H9 (cell line): ENCODE results near the gene STPG1. TPM values are rescaled to one million over a fixed set of nuclear protein-coding genes. Genes with fewer than 3 reads are reported as not detected.
A peak's percentile ranks its signal among the peaks of the same experiment; 100 is the strongest.

Experiments
- DNase-seq: peaks from one replicate; pipeline ENCODE4 v3.0.0-alpha.2; 2017
- H2AFZ ChIP-seq: one replicate; pipeline ENCODE4 v1.6.1; 2013; ENCODE audit warnings: mild to moderate bottlenecking, low read length, control low read depth, moderate library complexity
- H2AK5ac ChIP-seq: 2 replicates; pipeline ENCODE4 v1.6.1; 2013; ENCODE audit warnings: low read length, control low read depth, mixed read lengths; ENCODE audit not compliant: insufficient read length
- H2BK120ac ChIP-seq: one replicate; pipeline ENCODE4 v1.6.1; 2013; ENCODE audit warnings: low read depth, mild to moderate bottlenecking, low read length, control low read depth, inconsistent platforms; ENCODE audit not compliant: poor library complexity, severe bottlenecking
- H2BK12ac ChIP-seq: 2 replicates; pipeline ENCODE4 v1.6.1; 2013; ENCODE audit warnings: low read length, control low read depth, mixed read lengths, low read depth; ENCODE audit not compliant: insufficient read length
- H2BK15ac ChIP-seq: 2 replicates; pipeline ENCODE4 v1.6.1; 2013; ENCODE audit warnings: low read depth, low read length, control low read depth
- H2BK20ac ChIP-seq: one replicate; pipeline ENCODE4 v1.6.1; 2013; ENCODE audit warnings: low read depth, mild to moderate bottlenecking, low read length, control low read depth, inconsistent platforms; ENCODE audit not compliant: poor library complexity, severe bottlenecking
- H2BK5ac ChIP-seq: 2 replicates; pipeline ENCODE4 v1.6.1; 2013; ENCODE audit warnings: low read length, control low read depth, mixed read lengths; ENCODE audit not compliant: insufficient read length
- H3K14ac ChIP-seq: 2 replicates; pipeline ENCODE4 v1.6.1; 2013; ENCODE audit warnings: low read length, control low read depth; ENCODE audit not compliant: insufficient read depth
- H3K18ac ChIP-seq: 2 replicates; pipeline ENCODE4 v1.6.1; 2013; ENCODE audit warnings: low read depth, mild to moderate bottlenecking, mixed read lengths, low read length, control low read depth; ENCODE audit not compliant: insufficient read length
- H3K23ac ChIP-seq: 2 replicates; pipeline ENCODE4 v1.6.1; 2013; ENCODE audit warnings: low read length, control low read depth, mixed read lengths, low read depth; ENCODE audit not compliant: insufficient read length
- H3K23me2 ChIP-seq: 2 replicates; pipeline ENCODE4 v1.6.1; 2013; ENCODE audit warnings: low read depth, mild to moderate bottlenecking, mixed read lengths, low read length, control low read depth; ENCODE audit not compliant: insufficient read length, poor library complexity, severe bottlenecking
- H3K27ac ChIP-seq: 2 replicates; pipeline ENCODE4 v1.5.1; 2013; ENCODE audit warnings: low read length, control low read depth, mixed read lengths, low read depth; ENCODE audit not compliant: insufficient read length
- H3K27me3 ChIP-seq: 2 replicates; pipeline ENCODE4 v1.6.1; 2013; ENCODE audit warnings: low read length, control low read depth, inconsistent platforms; ENCODE audit not compliant: insufficient read depth
- H3K4ac ChIP-seq: 2 replicates; pipeline ENCODE4 v1.6.1; 2013; ENCODE audit warnings: low read depth, mild to moderate bottlenecking, control low read depth, inconsistent platforms, low read length, moderate library complexity
- H3K4me1 ChIP-seq: 2 replicates; pipeline ENCODE4 v1.6.1; 2013; ENCODE audit warnings: low read length, control low read depth, inconsistent platforms; ENCODE audit not compliant: insufficient read depth
- H3K4me2 ChIP-seq: 2 replicates; pipeline ENCODE4 v1.6.1; 2013; ENCODE audit warnings: low read length, control low read depth, mixed read lengths; ENCODE audit not compliant: insufficient read length, insufficient read depth
- H3K56ac ChIP-seq: 2 replicates; pipeline ENCODE4 v1.6.1; 2013; ENCODE audit warnings: low read depth, mild to moderate bottlenecking, mixed read lengths, low read length, control low read depth; ENCODE audit not compliant: insufficient read length
- H3K79me1 ChIP-seq: 2 replicates; pipeline ENCODE4 v1.6.1; 2013; ENCODE audit warnings: low read depth, mild to moderate bottlenecking, moderate library complexity, low read length, control low read depth, inconsistent platforms; ENCODE audit not compliant: insufficient read depth, poor library complexity, severe bottlenecking
- H3K79me2 ChIP-seq: 2 replicates; pipeline ENCODE4 v1.6.1; 2013; ENCODE audit warnings: low read length, control low read depth, inconsistent platforms; ENCODE audit not compliant: insufficient read depth
- H3K9ac ChIP-seq: 2 replicates; pipeline ENCODE4 v1.6.1; 2013; ENCODE audit warnings: low read length, control low read depth, mixed read lengths; ENCODE audit not compliant: insufficient read length; ENCODE audit errors: extremely low read depth
- H3K9me3 ChIP-seq: one replicate; pipeline ENCODE4 v1.6.1; 2013; ENCODE audit warnings: low read depth, low read length, inconsistent platforms; ENCODE audit not compliant: control insufficient read depth
- H3T11ph ChIP-seq: one replicate; pipeline ENCODE4 v1.6.1; 2013; ENCODE audit warnings: mild to moderate bottlenecking, low read length, control low read depth, inconsistent platforms
- H4K20me1 ChIP-seq: one replicate; pipeline ENCODE4 v1.6.1; 2013; ENCODE audit not compliant: control insufficient read depth, insufficient read length, insufficient read depth
- H4K5ac ChIP-seq: 2 replicates; pipeline ENCODE4 v1.6.1; 2013; ENCODE audit warnings: low read depth, mild to moderate bottlenecking, mixed read lengths, low read length, control low read depth; ENCODE audit not compliant: insufficient read length
- H4K8ac ChIP-seq: replicated peaks from 2 replicates; pipeline ENCODE4 v1.6.1; 2013; ENCODE audit warnings: low read length, control low read depth, mixed read lengths, low read depth; ENCODE audit not compliant: insufficient read length
- H4K91ac ChIP-seq: 2 replicates; pipeline ENCODE4 v1.6.1; 2013; ENCODE audit warnings: low read depth, mild to moderate bottlenecking, moderate library complexity, mixed read lengths, low read length, control low read depth; ENCODE audit not compliant: insufficient read length
- H3K27ac Mint-ChIP-seq, 3 experiments: 2 replicates in 2 of 3; 3 replicates in 1 of 3; pipeline ENCODE4 v1.8.0; 2020 to 2021; ENCODE audit warnings: mixed read lengths in 3 of 3, mild to moderate bottlenecking in 1 of 3, moderate library complexity in 1 of 3
- H3K27me3 Mint-ChIP-seq: 2 replicates; pipeline ENCODE4 v1.8.0; 2021; ENCODE audit warnings: low read depth, mild to moderate bottlenecking, moderate library complexity, mixed read lengths
- H3K36me3 Mint-ChIP-seq, 3 experiments: 2 replicates in 2 of 3; 3 replicates in 1 of 3; pipeline ENCODE4 v1.8.0; 2020 to 2021; ENCODE audit warnings: low read depth in 3 of 3, mixed read lengths in 3 of 3; ENCODE audit not compliant: insufficient read depth in 1 of 3
- H3K4me1 Mint-ChIP-seq, 2 experiments: 2 replicates each; pipeline ENCODE4 v1.8.0; 2020; ENCODE audit warnings: mixed read lengths in 2 of 2
- H3K4me3 Mint-ChIP-seq, 2 experiments: 2 replicates in 1 of 2; 3 replicates in 1 of 2; pipeline ENCODE4 v1.8.0; 2020 to 2021; ENCODE audit warnings: mild to moderate bottlenecking in 2 of 2, mixed read lengths in 2 of 2, moderate library complexity in 1 of 2
- H3K9me3 Mint-ChIP-seq, 2 experiments: 2 replicates in 1 of 2; 3 replicates in 1 of 2; pipeline ENCODE4 v1.8.0; 2020; ENCODE audit warnings: mild to moderate bottlenecking in 2 of 2, mixed read lengths in 2 of 2, moderate library complexity in 1 of 2
- WGBS: extraction: QIAGEN DNeasy Blood & Tissue Kit; methylation state at CpG from one replicate; pipeline ENCODE4 v1.1.7; 2013; ENCODE audit warnings: missing lambda C conversion rate, low lambda C conversion rate, mixed read lengths; ENCODE audit not compliant: insufficient read length; ENCODE audit errors: extremely low coverage; 5-methylcytosine and 5-hydroxymethylcytosine counted together
- total RNA-seq: library from RNA; stranded (reverse); gene quantifications from 2 replicates; pipeline ENCODE4 v1.2.1, GENCODE V29; 2021
- TF ChIP-seq, protein P1 (sequence below): fragments of 200-600 bp; sonication (generic); conservative IDR thresholded peaks from 3 replicates; pipeline ENCODE4 v1.8.0; 2021; ENCODE audit warnings: antibody characterized with exemption, mild to moderate bottlenecking

STPG1 gene
- total RNA-seq, 1 experiment from 2014 or later = 8.3 TPM

DNA sequence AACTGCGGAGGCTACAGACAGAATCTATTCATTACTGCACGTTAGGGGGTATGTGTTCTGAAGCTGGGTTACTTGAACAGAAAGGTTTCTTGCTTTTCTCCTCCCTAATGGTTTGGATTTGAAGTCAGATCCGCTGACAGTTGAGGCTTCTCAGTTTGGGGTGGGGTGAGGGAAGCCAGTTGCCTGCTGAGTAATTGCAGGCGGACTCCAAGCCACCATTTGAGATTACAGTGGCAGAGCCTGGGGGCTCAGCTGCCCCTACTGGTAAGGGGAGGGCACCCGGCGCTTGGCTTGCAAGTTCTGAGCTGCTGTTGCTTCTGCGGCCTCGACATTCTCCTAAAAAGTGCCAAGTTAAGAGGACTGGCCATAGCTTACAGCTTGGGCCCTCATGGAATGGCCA is 92.5 kb downstream of the STPG1 start:
- Histone ChIP-seq H3K4me2 (no peak overlapping the region), H3K4me1 (no peaks in the 10 kb centered on the region), H3K79me2 (no peaks in the 10 kb centered on the region), H4K20me1 (peaks cover 3% of the 10 kb centered on the region), H2BK5ac (no peak overlapping the region), H2AFZ (no peak overlapping the region), H3K9ac (no peak overlapping the region), H3K14ac (no peak overlapping the region), H3K27ac (no peak overlapping the region), H3K18ac (no peak overlapping the region), H2BK120ac (no peak overlapping the region), H3T11ph (no peak overlapping the region), H4K8ac (no peak overlapping the region), H3K23ac (no peak overlapping the region), H3K23me2 (peaks cover 15% of the 10 kb centered on the region), H4K5ac (no peak overlapping the region), H2BK20ac (no peak overlapping the region), H3K9me3 (no peaks in the 10 kb centered on the region), H2AK5ac (no peak overlapping the region), H4K91ac (no peak overlapping the region), H2BK12ac (no peak overlapping the region), H3K27me3 (peaks cover 8% of the 10 kb centered on the region; the same call in 1 of the 2 replicates), H2BK15ac (no peak overlapping the region), H3K4ac (no peak overlapping the region), H3K56ac (no peak overlapping the region), H3K79me1 (no peaks in the 10 kb centered on the region)
- TF ChIP-seq, protein P1, sequence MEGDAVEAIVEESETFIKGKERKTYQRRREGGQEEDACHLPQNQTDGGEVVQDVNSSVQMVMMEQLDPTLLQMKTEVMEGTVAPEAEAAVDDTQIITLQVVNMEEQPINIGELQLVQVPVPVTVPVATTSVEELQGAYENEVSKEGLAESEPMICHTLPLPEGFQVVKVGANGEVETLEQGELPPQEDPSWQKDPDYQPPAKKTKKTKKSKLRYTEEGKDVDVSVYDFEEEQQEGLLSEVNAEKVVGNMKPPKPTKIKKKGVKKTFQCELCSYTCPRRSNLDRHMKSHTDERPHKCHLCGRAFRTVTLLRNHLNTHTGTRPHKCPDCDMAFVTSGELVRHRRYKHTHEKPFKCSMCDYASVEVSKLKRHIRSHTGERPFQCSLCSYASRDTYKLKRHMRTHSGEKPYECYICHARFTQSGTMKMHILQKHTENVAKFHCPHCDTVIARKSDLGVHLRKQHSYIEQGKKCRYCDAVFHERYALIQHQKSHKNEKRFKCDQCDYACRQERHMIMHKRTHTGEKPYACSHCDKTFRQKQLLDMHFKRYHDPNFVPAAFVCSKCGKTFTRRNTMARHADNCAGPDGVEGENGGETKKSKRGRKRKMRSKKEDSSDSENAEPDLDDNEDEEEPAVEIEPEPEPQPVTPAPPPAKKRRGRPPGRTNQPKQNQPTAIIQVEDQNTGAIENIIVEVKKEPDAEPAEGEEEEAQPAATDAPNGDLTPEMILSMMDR = no peak
- Mint-ChIP-seq H3K27me3 (peaks cover 54% of the 10 kb centered on the region), H3K4me1 (peaks cover 51 to 64% of the 10 kb centered on the region in 2 experiments), H3K9me3 (no peaks in the 10 kb centered on the region; a peak in 1 of 5 replicates), H3K4me3 (peak overlapping the region; percentile 45 to 49), H3K36me3 (no peaks in the 10 kb centered on the region), H3K27ac (no peak overlapping the region)
- no CpG with 5 or more reads among the region's 8 CpGs for WGBS
- no peak for DNase-seq
